Lower leg skin (tissue), 3 donors: ENCODE measurements around the gene UBE2QL1.

Experiments
- POLR2A ChIP-seq, 2 donors: fragments of 450-650 bp; IDR thresholded peaks; one replicate each; pipeline ENCODE4 v1.6.1; 2016 to 2017; ENCODE audit warnings: antibody characterized with exemption in 2 of 2, mild to moderate bottlenecking in 1 of 2, moderate library complexity in 1 of 2
- TF ChIP-seq, protein P1 (sequence below), 3 donors: fragments of 450-650 bp; IDR thresholded peaks; one replicate each; pipeline ENCODE4 v1.5.1; 2016; ENCODE audit warnings: antibody characterized with exemption in 3 of 3, mild to moderate bottlenecking in 3 of 3, moderate library complexity in 2 of 3

DNA sequence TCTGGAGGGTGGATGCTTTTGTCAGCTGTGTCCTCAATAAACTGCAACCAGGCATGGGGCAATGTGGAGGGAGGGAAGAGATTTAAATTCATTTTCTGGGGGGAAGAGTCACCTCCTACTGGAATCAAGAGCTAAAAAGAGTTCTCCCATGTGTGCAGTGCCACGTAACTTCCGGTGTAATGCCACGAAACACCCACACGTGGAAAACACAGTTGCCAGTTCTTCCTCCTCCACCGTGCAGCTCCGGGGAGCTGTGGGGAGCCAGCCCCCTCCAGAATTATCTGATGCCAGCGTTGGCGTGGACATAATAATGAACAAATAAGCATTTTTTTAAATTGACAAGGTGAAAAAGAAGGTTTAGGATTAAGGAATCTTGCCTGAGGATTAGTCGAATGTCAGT, 38.2 kb upstream of the UBE2QL1 start:
- TF ChIP-seq, protein P1, sequence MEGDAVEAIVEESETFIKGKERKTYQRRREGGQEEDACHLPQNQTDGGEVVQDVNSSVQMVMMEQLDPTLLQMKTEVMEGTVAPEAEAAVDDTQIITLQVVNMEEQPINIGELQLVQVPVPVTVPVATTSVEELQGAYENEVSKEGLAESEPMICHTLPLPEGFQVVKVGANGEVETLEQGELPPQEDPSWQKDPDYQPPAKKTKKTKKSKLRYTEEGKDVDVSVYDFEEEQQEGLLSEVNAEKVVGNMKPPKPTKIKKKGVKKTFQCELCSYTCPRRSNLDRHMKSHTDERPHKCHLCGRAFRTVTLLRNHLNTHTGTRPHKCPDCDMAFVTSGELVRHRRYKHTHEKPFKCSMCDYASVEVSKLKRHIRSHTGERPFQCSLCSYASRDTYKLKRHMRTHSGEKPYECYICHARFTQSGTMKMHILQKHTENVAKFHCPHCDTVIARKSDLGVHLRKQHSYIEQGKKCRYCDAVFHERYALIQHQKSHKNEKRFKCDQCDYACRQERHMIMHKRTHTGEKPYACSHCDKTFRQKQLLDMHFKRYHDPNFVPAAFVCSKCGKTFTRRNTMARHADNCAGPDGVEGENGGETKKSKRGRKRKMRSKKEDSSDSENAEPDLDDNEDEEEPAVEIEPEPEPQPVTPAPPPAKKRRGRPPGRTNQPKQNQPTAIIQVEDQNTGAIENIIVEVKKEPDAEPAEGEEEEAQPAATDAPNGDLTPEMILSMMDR (IDR thresholded peaks at IDR 0.05): no peak
- TF ChIP-seq POLR2A (IDR thresholded peaks at IDR 0.05): no peak
